Type B pancreatic cell (in vitro differentiated cells): ENCODE data around the gene SKP1. TPM values are rescaled to one million over a fixed set of nuclear protein-coding genes. Genes with fewer than 3 reads are reported as not detected.

ENCODE experiments used
- DNase-seq: peaks from one replicate; pipeline ENCODE4 v3.0.0; 2021; ENCODE audit warnings: mixed read lengths; ENCODE audit not compliant: unreplicated experiment; ENCODE audit errors: extremely low spot score
- H3K27ac Mint-ChIP-seq: 2 replicates; pipeline ENCODE4 v1.8.0; 2021; ENCODE audit warnings: mild to moderate bottlenecking, mixed read lengths
- H3K27me3 Mint-ChIP-seq: 2 replicates; pipeline ENCODE4 v1.8.0; 2021; ENCODE audit warnings: mixed read lengths
- H3K36me3 Mint-ChIP-seq: 2 replicates; pipeline ENCODE4 v1.8.0; 2021; ENCODE audit warnings: mixed read lengths
- H3K4me1 Mint-ChIP-seq: one replicate; pipeline ENCODE4 v1.8.0; 2021; ENCODE audit warnings: mixed read lengths; ENCODE audit not compliant: unreplicated experiment
- H3K4me3 Mint-ChIP-seq: 2 replicates; pipeline ENCODE4 v1.8.0; 2021; ENCODE audit warnings: mild to moderate bottlenecking, mixed read lengths
- H3K9me3 Mint-ChIP-seq: 2 replicates; pipeline ENCODE4 v1.8.0; 2021; ENCODE audit warnings: mixed read lengths
- total RNA-seq: library from RNA; stranded (reverse); gene quantifications from 2 replicates; pipeline ENCODE4 v1.2.1, GENCODE V29; 2021; ENCODE audit warnings: low replicate concordance
- TF ChIP-seq, protein P1 (sequence below): fragments of 200-600 bp; sonication (generic); conservative IDR thresholded peaks from 2 replicates; pipeline ENCODE4 v1.5.0; 2021; ENCODE audit warnings: antibody characterized with exemption, mild to moderate bottlenecking

The SKP1 gene
- total RNA-seq, 1 donor from 2014 or later, result 332 TPM

DNA sequence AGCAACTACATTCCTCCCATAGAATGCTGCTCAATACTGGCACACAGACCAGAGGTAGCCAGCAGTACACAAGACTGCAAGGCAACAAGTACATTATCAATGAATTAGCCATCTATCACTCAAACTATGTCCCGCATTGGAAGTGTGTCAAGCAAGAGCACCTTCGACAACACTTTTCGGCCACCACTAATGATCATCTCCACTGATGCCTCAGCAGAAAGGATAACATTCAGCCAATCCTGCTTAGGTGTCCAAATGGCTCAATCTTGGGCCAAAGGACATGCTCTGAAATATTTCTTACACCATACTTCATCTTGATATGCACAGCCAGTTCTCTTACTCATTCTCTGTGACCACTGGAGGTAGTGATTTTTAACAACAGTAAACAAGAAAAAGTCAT is 25.0 kb downstream of the SKP1 start:
- no peaks in the 10 kb centered on the region for H3K27me3 Mint-ChIP-seq
- no peak for DNase-seq
- H3K4me3 Mint-ChIP-seq, result no peak overlapping the region
- TF ChIP-seq, protein P1, sequence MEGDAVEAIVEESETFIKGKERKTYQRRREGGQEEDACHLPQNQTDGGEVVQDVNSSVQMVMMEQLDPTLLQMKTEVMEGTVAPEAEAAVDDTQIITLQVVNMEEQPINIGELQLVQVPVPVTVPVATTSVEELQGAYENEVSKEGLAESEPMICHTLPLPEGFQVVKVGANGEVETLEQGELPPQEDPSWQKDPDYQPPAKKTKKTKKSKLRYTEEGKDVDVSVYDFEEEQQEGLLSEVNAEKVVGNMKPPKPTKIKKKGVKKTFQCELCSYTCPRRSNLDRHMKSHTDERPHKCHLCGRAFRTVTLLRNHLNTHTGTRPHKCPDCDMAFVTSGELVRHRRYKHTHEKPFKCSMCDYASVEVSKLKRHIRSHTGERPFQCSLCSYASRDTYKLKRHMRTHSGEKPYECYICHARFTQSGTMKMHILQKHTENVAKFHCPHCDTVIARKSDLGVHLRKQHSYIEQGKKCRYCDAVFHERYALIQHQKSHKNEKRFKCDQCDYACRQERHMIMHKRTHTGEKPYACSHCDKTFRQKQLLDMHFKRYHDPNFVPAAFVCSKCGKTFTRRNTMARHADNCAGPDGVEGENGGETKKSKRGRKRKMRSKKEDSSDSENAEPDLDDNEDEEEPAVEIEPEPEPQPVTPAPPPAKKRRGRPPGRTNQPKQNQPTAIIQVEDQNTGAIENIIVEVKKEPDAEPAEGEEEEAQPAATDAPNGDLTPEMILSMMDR, result no peak
- H3K27ac Mint-ChIP-seq, result no peak overlapping the region
- peaks cover 7% of the 10 kb centered on the region for H3K4me1 Mint-ChIP-seq
- H3K36me3 Mint-ChIP-seq, result peaks cover 32% of the 10 kb centered on the region
- H3K9me3 Mint-ChIP-seq, result no peaks in the 10 kb centered on the region

DNA sequence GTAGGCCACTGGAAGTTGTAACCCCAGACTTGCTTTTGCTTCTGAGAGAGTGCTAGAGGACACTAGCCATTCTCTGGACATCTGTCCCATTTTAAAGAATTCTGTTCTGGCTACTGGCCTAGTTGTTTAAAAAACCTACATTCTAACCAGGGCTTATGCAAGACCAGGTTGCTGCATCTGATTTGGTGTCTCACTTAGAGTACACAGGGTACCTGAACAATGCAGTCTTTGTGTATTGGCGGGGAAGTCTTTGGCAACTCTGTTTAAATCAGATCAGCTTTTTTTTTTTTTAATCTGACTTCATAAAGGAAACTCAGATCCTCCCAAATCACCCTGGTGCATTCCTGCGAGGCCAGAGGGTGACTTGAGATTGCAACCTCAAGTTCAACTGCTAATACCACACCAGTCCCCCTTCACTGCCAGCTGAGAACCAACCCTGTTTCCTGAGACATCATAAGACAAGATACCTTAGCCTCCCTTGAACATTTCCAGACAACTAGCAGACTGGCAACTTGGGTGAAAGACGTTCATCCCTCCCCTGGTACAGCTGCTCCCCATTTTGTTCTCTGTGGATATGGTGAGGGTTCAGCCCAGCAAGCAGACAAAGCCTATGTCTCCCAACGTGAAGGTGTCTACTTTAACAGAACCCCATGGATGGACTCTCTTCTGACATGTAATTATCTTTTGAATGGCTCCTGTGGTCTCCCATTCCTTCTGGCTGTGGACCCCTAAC is 27.0 kb downstream of the SKP1 start:
- peaks cover 25% of the 10 kb centered on the region for H3K36me3 Mint-ChIP-seq
- H3K9me3 Mint-ChIP-seq, result no peaks in the 10 kb centered on the region
- peak overlapping the region; percentile 16 for H3K27ac Mint-ChIP-seq
- H3K4me3 Mint-ChIP-seq, result no peak overlapping the region
- H3K4me1 Mint-ChIP-seq, result peaks cover 15% of the 10 kb centered on the region
- no peak for DNase-seq
- no peaks in the 10 kb centered on the region for H3K27me3 Mint-ChIP-seq
- TF ChIP-seq, protein P1, result no peak

DNA sequence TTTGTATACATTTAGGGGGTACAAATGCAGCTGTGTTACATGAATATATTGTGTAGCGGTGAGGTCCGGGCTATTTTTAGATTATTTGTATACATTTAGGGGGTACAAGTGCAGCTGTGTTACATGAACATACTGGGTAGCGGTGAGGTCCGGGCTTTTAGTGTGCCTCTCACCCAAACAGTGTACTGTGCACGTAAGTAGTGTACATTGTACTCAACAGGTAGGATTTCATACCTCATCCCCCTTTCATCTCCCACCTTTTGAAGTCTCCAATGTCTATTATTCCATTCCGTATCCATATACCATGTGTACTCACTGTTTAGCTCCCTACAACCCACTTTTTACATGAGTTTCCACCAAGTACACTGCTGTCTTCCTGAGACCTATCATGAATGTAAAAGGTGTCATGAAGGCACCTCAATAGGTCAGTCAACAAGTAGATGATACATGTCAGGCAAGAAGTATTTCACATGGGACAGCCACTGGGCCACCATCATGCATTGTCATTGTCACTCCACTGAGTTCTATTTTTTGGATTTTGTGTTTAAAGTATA is 27.7 kb downstream of the SKP1 start:
- H3K4me3 Mint-ChIP-seq, result no peak overlapping the region
- peak overlapping the region; percentile 16 for H3K27ac Mint-ChIP-seq
- no peaks in the 10 kb centered on the region for H3K27me3 Mint-ChIP-seq
- peaks cover 17% of the 10 kb centered on the region for H3K4me1 Mint-ChIP-seq
- TF ChIP-seq, protein P1, result no peak
- DNase-seq, result no peak
- H3K9me3 Mint-ChIP-seq, result no peaks in the 10 kb centered on the region
- H3K36me3 Mint-ChIP-seq, result peaks cover 25% of the 10 kb centered on the region

DNA sequence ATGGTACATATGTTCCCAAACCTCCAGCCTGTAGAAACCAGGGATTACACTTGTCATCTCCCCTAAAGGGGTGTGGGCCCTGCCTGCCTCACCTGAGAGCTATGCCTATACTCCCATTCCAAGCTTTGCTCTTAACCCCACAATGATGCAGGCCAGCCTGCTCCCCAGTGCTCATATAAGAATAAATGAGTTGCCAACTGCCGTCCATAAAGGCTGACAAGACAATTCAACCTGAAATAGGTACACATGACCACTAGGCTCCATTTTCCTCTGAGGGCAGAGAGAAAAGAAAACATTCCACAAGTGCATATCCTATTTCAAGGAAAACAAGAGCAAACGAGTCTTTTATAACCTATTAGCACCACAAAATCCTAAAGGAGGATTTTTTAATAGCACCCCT is 28.4 kb downstream of the SKP1 start:
- DNase-seq, result no peak
- H3K4me1 Mint-ChIP-seq, result peaks cover 17% of the 10 kb centered on the region
- no peak overlapping the region for H3K4me3 Mint-ChIP-seq
- H3K36me3 Mint-ChIP-seq, result peaks cover 19% of the 10 kb centered on the region
- no peaks in the 10 kb centered on the region for H3K9me3 Mint-ChIP-seq
- TF ChIP-seq, protein P1, result peak; percentile 12
- no peaks in the 10 kb centered on the region for H3K27me3 Mint-ChIP-seq
- H3K27ac Mint-ChIP-seq, result no peak overlapping the region

DNA sequence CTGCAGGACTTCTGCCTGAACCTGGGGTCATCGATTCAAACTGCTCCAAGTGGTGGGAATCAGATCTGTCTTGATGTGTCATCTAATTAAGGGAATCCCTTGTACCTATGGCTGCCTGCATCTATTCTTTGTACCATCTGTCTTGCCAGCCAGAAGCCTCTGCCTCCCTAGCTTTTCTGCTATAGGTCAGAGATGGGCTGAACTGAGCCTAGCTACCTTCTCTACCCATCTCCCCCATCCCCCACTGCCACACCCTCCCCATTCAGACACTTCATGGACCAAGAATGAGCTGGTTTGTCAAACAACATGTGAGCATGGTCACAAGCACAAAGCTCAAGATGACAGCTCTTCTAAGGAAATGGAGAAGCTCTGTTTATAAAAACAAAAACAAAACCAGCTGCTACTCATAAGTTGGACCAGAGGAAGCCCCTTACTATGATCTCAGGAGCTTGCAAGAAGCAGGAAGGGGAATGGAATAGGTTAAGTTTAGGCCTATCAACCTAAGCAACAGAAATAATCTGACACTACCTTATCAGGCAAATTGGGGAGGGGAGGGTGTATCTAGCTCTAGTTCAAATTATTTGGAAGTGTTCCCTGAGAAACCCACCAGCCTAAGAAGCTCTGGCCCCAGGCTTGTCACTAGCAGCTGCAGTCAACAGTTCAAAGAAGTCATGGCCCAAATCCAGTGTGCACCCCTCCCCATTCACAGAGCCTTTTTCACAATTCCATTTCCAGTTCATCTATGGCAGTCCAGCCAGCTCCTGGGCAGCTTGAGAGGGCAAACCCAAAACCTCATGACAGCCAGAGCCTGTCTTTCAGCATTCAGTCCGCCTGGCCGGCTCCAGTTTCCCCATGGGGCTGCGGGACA is 29.9 kb downstream of the SKP1 start:
- H3K9me3 Mint-ChIP-seq, result no peaks in the 10 kb centered on the region
- peaks cover 17% of the 10 kb centered on the region for H3K4me1 Mint-ChIP-seq
- peak; percentile 22 for DNase-seq
- no peaks in the 10 kb centered on the region for H3K27me3 Mint-ChIP-seq
- no peak overlapping the region for H3K4me3 Mint-ChIP-seq
- H3K36me3 Mint-ChIP-seq, result peaks cover 15% of the 10 kb centered on the region
- TF ChIP-seq, protein P1, result no peak
- H3K27ac Mint-ChIP-seq, result no peak overlapping the region
